Right hindlimb (tissue), 1 donor: ENCODE results near the gene C10orf67.

ENCODE experiments used
- DNase-seq: peaks from one replicate; pipeline ENCODE4 v3.0.0-alpha.2; 2018

The C10orf67 gene

GRCh38 chr10:23194966-23195845, 149.4 kb downstream of the C10orf67 start:
- DNase-seq = no peak

- DNase-seq = no peak
These were observed 150.1 kb downstream of the C10orf67 start for GRCh38 chr10:23194471-23194965.

GRCh38 chr10:23193435-23194074, 151.0 kb downstream of the C10orf67 start:
- DNase-seq = no peak

- DNase-seq = no peak
These were observed 151.7 kb downstream of the C10orf67 start for GRCh38 chr10:23192712-23193434.

- DNase-seq = no peak
These were observed 152.6 kb downstream of the C10orf67 start, which contains the start of gene PTF1A for GRCh38 chr10:23191764-23192711. PTF1A (plus strand) TSS chr10:23192312; CDS start chr10:23192531, 219 bp downstream.

- DNase-seq = no peak
These were observed 153.5 kb downstream of the C10orf67 start for GRCh38 chr10:23190872-23191763.

GRCh38 chr10:23189024-23189423, 155.6 kb downstream of the C10orf67 start:
- no peak for DNase-seq

GRCh38 chr10:23187155-23187554, 157.4 kb downstream of the C10orf67 start:
- DNase-seq = no peak

GRCh38 chr10:23186697-23187096, 157.9 kb downstream of the C10orf67 start:
- no peak for DNase-seq

- no peak for DNase-seq
These were observed 158.4 kb downstream of the C10orf67 start for GRCh38 chr10:23186178-23186577.

GRCh38 chr10:23174977-23175512, 169.6 kb downstream of the C10orf67 start:
- no peak for DNase-seq

GRCh38 chr10:23174074-23174976, 170.3 kb downstream of the C10orf67 start:
- no peak for DNase-seq

GRCh38 chr10:23173214-23174073, 171.2 kb downstream of the C10orf67 start:
- DNase-seq = no peak

GRCh38 chr10:23172429-23173213, 172.0 kb downstream of the C10orf67 start:
- DNase-seq = no peak

- DNase-seq = peak; percentile 63
These were observed 173.2 kb downstream of the C10orf67 start for GRCh38 chr10:23171232-23171876.

GRCh38 chr10:23158370-23158769, 186.2 kb downstream of the C10orf67 start:
- DNase-seq = peak; percentile 42
